ENCODE data around the gene MGA. TPM values are rescaled to one million over a fixed set of nuclear protein-coding genes. Genes with fewer than 3 reads are reported as not detected.

The MGA gene
- total and polyA plus RNA-seq, 2 of the 8 experiments (the other 6 are each of a cell fraction or from before 2014, with no cell fraction given) = 7.6 to 53.2 TPM

DNA sequence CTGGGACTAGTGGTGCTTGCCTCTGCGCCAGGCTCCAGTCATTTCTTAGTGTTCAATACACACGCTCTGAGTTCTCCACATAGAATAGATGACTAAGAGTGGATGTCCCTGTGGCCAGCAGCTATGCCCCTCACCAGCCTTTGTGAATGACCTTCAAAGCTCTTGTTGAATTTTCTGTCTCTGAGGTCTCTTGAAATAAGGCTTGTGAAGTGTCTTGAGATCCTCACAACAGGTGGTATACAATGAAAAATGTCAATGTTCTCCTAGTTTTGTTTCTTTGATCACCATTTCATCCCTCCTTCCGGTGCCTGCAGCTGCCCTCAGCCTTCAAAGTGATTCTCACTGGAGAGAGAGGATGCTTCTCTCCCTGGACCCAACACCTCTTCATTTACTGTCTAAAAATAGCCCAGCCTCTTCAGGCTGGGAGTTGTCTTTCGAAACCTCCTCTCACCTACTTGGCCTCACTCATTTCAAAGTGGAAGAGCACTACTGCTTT lies 119.5 kb downstream of the MGA start:
- H3K4me3 ChIP-seq (ENCODE audit: extremely low read depth in 1 of 4, insufficient read depth in 2 of 4, low read depth in 3 of 4, low read length in 4 of 4) = no peak overlapping the region
- H2BK12ac ChIP-seq (ENCODE audit: low read depth, low read length) = no peak overlapping the region
- H4K8ac ChIP-seq (ENCODE audit: extremely low read depth, insufficient read depth, low read length) = no peak overlapping the region
- DNase-seq (ENCODE audit: low read depth in 1 of 2, low spot score in 2 of 2) = no peak
- no peak overlapping the region for H3K4ac ChIP-seq (replicated peaks; ENCODE audit: insufficient read length, low read depth, low read length)
- no peak overlapping the region for H2BK5ac ChIP-seq (ENCODE audit: low read depth, low read length)
- H3K9ac ChIP-seq (replicated peaks in 1 of 4; ENCODE audit: extremely low read depth in 1 of 4, low read depth in 3 of 4, low read length in 3 of 4) = no peak overlapping the region
- no peak overlapping the region for H2AK5ac ChIP-seq (ENCODE audit: low read depth, low read length)
- no peak overlapping the region for H3K56ac ChIP-seq (replicated peaks; ENCODE audit: insufficient read length, low read depth, low read length)
- H2BK120ac ChIP-seq (replicated peaks; ENCODE audit: low read depth, low read length) = no peak overlapping the region
- H2AFZ ChIP-seq (ENCODE audit: low read length) = no peak overlapping the region
- no peak overlapping the region for H4K5ac ChIP-seq (ENCODE audit: insufficient read length, low read depth, low read length)
- POLR2A ChIA-PET (ENCODE audit: partially characterized antibody) = no interaction called here
- H3K18ac ChIP-seq (ENCODE audit: extremely low read depth, low read length) = no peak overlapping the region
- H3K4me1 ChIP-seq (replicated peaks in 1 of 4; ENCODE audit: control insufficient read depth in 3 of 4, insufficient read depth in 4 of 4, low read length in 3 of 4) = peaks cover 2 to 28% (median 10%) of the 10 kb centered on the region in 4 experiments; a peak in 6 of 7 replicates
- H3K27me3 ChIP-seq (replicated peaks in 1 of 4; ENCODE audit: control insufficient read depth in 3 of 4, extremely low read depth in 1 of 4, insufficient read depth in 3 of 4, low read length in 3 of 4) = no peaks in the 10 kb centered on the region
- H2BK15ac ChIP-seq (ENCODE audit: low read length) = no peak overlapping the region
- no peaks in the 10 kb centered on the region; the same call in 1 of the 2 replicates for H3K79me1 ChIP-seq (ENCODE audit: low read depth, low read length)
- WGBS, 2 experiments (ENCODE audit: extremely low coverage in 1 of 2, insufficient coverage in 1 of 2, insufficient read length in 1 of 2, insufficient replicate concordance in 2 of 2, low coverage in 1 of 2, low lambda C conversion rate in 2 of 2, missing lambda C conversion rate in 1 of 2) = 86% methylated on average over 4 of the region's 4 CpGs; no CpG with 5 or more reads in 1 of the 2 experiments
- no peak overlapping the region for H3K4me2 ChIP-seq (ENCODE audit: insufficient read depth in 1 of 2, low read depth in 2 of 2, low read length in 2 of 2)
- no peak overlapping the region for H3K23ac ChIP-seq (ENCODE audit: insufficient read length)
- H3K79me2 ChIP-seq (ENCODE audit: control insufficient read depth in 1 of 2, insufficient read depth in 2 of 2, low read length in 2 of 2) = peaks cover 0 to 12% of the 10 kb centered on the region in 2 experiments; a peak in 2 of 4 replicates
- H4K91ac ChIP-seq (replicated peaks; ENCODE audit: insufficient read length, low read length) = no peak overlapping the region
- no peak for FAIRE-seq
- peaks cover 8% of the 10 kb centered on the region for H3K23me2 ChIP-seq (ENCODE audit: low read depth, low read length)
- no peak overlapping the region for H3K14ac ChIP-seq (ENCODE audit: insufficient read length)
- CTCF ChIA-PET (ENCODE audit: partially characterized antibody) = interaction anchor here (0.8 to 1.6 kb wide), 4 partner anchors 20 to 32 kb away, joined by 3 to 5 read pairs (median 4); no protein-coding TSS in a partner anchor
- no peaks in the 10 kb centered on the region for H4K20me1 ChIP-seq (replicated peaks in 1 of 2; ENCODE audit: control insufficient read depth in 1 of 2, insufficient read depth in 2 of 2, low read length in 2 of 2)
- no peak overlapping the region for H3K27ac ChIP-seq (ENCODE audit: low read depth, low read length)
- H3K36me3 ChIP-seq (ENCODE audit: control insufficient read depth in 2 of 4, insufficient read depth in 4 of 4, low read length in 3 of 4) = no peaks in the 10 kb centered on the region
- H3K9me3 ChIP-seq (ENCODE audit: insufficient read depth in 2 of 2, low read depth in 1 of 2, low read length in 1 of 2) = no peaks in the 10 kb centered on the region
- H2BK20ac ChIP-seq (ENCODE audit: low read length) = no peak overlapping the region
- TF ChIP-seq GABPA (IDR thresholded peaks at IDR 0.05; ENCODE audit: borderline replicate concordance, insufficient read depth, low read length) (no peak), E2F6 (IDR thresholded peaks at IDR 0.05) (no peak), KDM1A (IDR thresholded peaks at IDR 0.05; ENCODE audit: borderline replicate concordance, low read length) (no peak), TAF7 (optimal IDR thresholded peaks at IDR 0.05; ENCODE audit: borderline replicate concordance, low read depth, low read length) (no peak), BACH1 (IDR thresholded peaks at IDR 0.05; ENCODE audit: low read length) (no peak), RAD21 (IDR thresholded peaks at IDR 0.05 in 1 of 2, conservative IDR thresholded peaks at IDR 0.05 in 1 of 2; ENCODE audit: low read depth in 2 of 2, low read length in 2 of 2) (no peak), TBP (IDR thresholded peaks at IDR 0.05; ENCODE audit: low read depth, low read length) (no peak), RBBP5 (IDR thresholded peaks at IDR 0.05; ENCODE audit: borderline replicate concordance, low read depth, low read length) (no peak), JUN (IDR thresholded peaks at IDR 0.05; ENCODE audit: low read depth, low read length) (no peak), KDM4A (IDR thresholded peaks at IDR 0.05; ENCODE audit: low read depth, low read length, severe bottlenecking) (no peak), SP1 (IDR thresholded peaks at IDR 0.05; ENCODE audit: low read depth, low read length) (no peak)
- TF ChIP-seq, protein P1, sequence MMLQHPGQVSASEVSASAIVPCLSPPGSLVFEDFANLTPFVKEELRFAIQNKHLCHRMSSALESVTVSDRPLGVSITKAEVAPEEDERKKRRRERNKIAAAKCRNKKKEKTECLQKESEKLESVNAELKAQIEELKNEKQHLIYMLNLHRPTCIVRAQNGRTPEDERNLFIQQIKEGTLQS (IDR thresholded peaks at IDR 0.05; ENCODE audit: insufficient read depth, low read depth, low read length) = no peak

Measured in H1 (cell line).